ENCODE data around the gene SLC2A1. TPM values are rescaled to one million over a fixed set of nuclear protein-coding genes. Genes with fewer than 3 reads are reported as not detected.

SLC2A1 gene
- total RNA-seq, 6 experiments from 2014 or later = 89.7 to 174 (median 105) TPM

GRCh38 chr1:42947117-42947516 is 11.6 kb downstream of the SLC2A1 start:
- H3K36me3 Mint-ChIP-seq (ENCODE audit: low read depth) = peaks cover 45% of the 10 kb centered on the region
- H3K4me3 Mint-ChIP-seq = no peak overlapping the region
- no peaks in the 10 kb centered on the region for H3K9me3 Mint-ChIP-seq
- TF ChIP-seq CTCF (IDR thresholded peaks at IDR 0.05) = no peak
- H3K27me3 Mint-ChIP-seq (ENCODE audit: insufficient read depth) = peaks cover 2% of the 10 kb centered on the region
- H3K27ac Mint-ChIP-seq = peak overlapping the region; percentile 60
- peaks cover 99% of the 10 kb centered on the region for H3K4me1 Mint-ChIP-seq (ENCODE audit: low read depth)
- no peak for DNase-seq

GRCh38 chr1:42946120-42946898 is 12.4 kb downstream of the SLC2A1 start:
- DNase-seq = no peak
- Mint-ChIP-seq H3K36me3 (ENCODE audit: low read depth) (peaks cover 41% of the 10 kb centered on the region), H3K27me3 (ENCODE audit: insufficient read depth) (peaks cover 2% of the 10 kb centered on the region), H3K27ac (peak overlapping the region; percentile 95), H3K9me3 (no peaks in the 10 kb centered on the region), H3K4me3 (no peak overlapping the region), H3K4me1 (ENCODE audit: low read depth) (peaks cover 99% of the 10 kb centered on the region)
- TF ChIP-seq CTCF (IDR thresholded peaks at IDR 0.05) = no peak

GRCh38 chr1:42945164-42945563 is 13.5 kb downstream of the SLC2A1 start:
- peaks cover 2% of the 10 kb centered on the region for H3K27me3 Mint-ChIP-seq (ENCODE audit: insufficient read depth)
- H3K27ac Mint-ChIP-seq = peak overlapping the region; percentile 95
- H3K4me1 Mint-ChIP-seq (ENCODE audit: low read depth) = peaks cover 99% of the 10 kb centered on the region
- DNase-seq = no peak
- no peak overlapping the region for H3K4me3 Mint-ChIP-seq
- TF ChIP-seq CTCF (IDR thresholded peaks at IDR 0.05) = no peak
- peaks cover 37% of the 10 kb centered on the region for H3K36me3 Mint-ChIP-seq (ENCODE audit: low read depth)
- no peaks in the 10 kb centered on the region for H3K9me3 Mint-ChIP-seq

GRCh38 chr1:42944246-42944928 is 14.3 kb downstream of the SLC2A1 start:
- Mint-ChIP-seq H3K27ac (peak overlapping the region; percentile 95), H3K36me3 (ENCODE audit: low read depth) (peaks cover 41% of the 10 kb centered on the region), H3K4me3 (no peak overlapping the region), H3K9me3 (no peaks in the 10 kb centered on the region), H3K27me3 (ENCODE audit: insufficient read depth) (peaks cover 2% of the 10 kb centered on the region), H3K4me1 (ENCODE audit: low read depth) (peaks cover 97% of the 10 kb centered on the region)
- DNase-seq = no peak
- TF ChIP-seq CTCF (IDR thresholded peaks at IDR 0.05) = no peak

GRCh38 chr1:42943728-42944127 is 14.9 kb downstream of the SLC2A1 start:
- Mint-ChIP-seq H3K4me1 (ENCODE audit: low read depth) (peaks cover 97% of the 10 kb centered on the region), H3K36me3 (ENCODE audit: low read depth) (peaks cover 47% of the 10 kb centered on the region), H3K4me3 (no peak overlapping the region)

More at GRCh38 chr1:42943728-42944127, 14.9 kb downstream of the SLC2A1 start:
- Mint-ChIP-seq H3K27ac (peak overlapping the region; percentile 95), H3K9me3 (no peaks in the 10 kb centered on the region), H3K27me3 (ENCODE audit: insufficient read depth) (peaks cover 2% of the 10 kb centered on the region)
- DNase-seq = no peak
- TF ChIP-seq CTCF (IDR thresholded peaks at IDR 0.05) = no peak

Data from HFFc6 (cell line).